ENCODE data around the gene RPL35A.
A peak's percentile ranks its signal among the peaks of the same experiment; 100 is the strongest.

- TF ChIP-seq ZNF41 (CRISPR knock-in tag; conservative IDR thresholded peaks at IDR 0.05) = no peak
- no peak for TF ChIP-seq CBFB (CRISPR knock-in tag; IDR thresholded peaks at IDR 0.05)
- TF ChIP-seq MAZ (CRISPR knock-in tag; conservative IDR thresholded peaks at IDR 0.05 in 1 of 2, IDR thresholded peaks at IDR 0.05 in 1 of 2) = peak; percentile 25 to 30; a peak in 2 of 4 replicates
- TF ChIP-seq CTCF (IDR thresholded peaks at IDR 0.05 in 2 of 3, conservative IDR thresholded peaks at IDR 0.05 in 1 of 3; ENCODE audit: insufficient read depth in 2 of 3, low read depth in 1 of 3, low read length in 3 of 3) = peak in 1 of 3 experiments; percentile 17; a peak in 1 of 6 replicates
- TF ChIP-seq ZNF165 (CRISPR knock-in tag; IDR thresholded peaks at IDR 0.05; ENCODE audit: borderline replicate concordance) = no peak
- TF ChIP-seq ZHX1 (conservative IDR thresholded peaks at IDR 0.05; ENCODE audit: low read length) = no peak
- no peak for TF ChIP-seq E2F5 (CRISPR knock-in tag; IDR thresholded peaks at IDR 0.05)
These were observed at the start of gene RPL35A for GRCh38 chr3:197949778-197950676.

Data from K562 (cell line).